Activated naive CD4-positive, alpha-beta T cell treated with Interleukin-2 at 50 U/mL for 16 hours (primary cell): ENCODE measurements around the gene CWC15.
"Not testable (repeated sequence)": the region's sequence is repeated elsewhere in the genome, so short reads cannot be mapped to it uniquely, and the experiment has no call there.

ENCODE experiments used
- DNase-seq: peaks from one replicate; pipeline ENCODE4 v3.0.0-alpha.2; 2020

Gene CWC15

GRCh38 chr11:94948070-94948617 lies 25.2 kb downstream of the CWC15 start:
- DNase-seq: no peak

- DNase-seq: no peak
Observed at GRCh38 chr11:94946812-94947211, 26.5 kb downstream of the CWC15 start.

DNA sequence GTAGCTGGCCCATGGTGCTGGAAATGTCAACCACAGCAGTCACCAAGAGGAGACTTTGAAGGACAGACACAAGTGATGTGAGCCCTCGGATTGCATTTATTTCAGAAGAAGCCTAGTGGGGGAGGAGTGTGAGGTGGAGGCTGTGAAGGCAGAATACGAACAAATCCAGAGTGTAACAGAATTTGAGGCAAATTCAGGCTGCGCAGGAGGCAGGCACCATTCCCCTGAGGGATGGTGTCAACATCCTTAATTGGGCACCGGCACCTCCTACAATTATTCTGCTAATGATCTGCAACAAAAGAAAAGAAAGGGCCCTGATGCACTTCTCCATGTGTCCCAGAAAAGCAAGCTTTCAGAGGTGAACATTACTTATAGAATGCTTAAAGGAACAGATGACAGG lies 32.2 kb downstream of the CWC15 start:
- DNase-seq: no peak

GRCh38 chr11:94939346-94939745 lies 34.0 kb downstream of the CWC15 start:
- DNase-seq: no peak

GRCh38 chr11:94938095-94939055 lies 35.0 kb downstream of the CWC15 start:
- DNase-seq: no peak

DNA sequence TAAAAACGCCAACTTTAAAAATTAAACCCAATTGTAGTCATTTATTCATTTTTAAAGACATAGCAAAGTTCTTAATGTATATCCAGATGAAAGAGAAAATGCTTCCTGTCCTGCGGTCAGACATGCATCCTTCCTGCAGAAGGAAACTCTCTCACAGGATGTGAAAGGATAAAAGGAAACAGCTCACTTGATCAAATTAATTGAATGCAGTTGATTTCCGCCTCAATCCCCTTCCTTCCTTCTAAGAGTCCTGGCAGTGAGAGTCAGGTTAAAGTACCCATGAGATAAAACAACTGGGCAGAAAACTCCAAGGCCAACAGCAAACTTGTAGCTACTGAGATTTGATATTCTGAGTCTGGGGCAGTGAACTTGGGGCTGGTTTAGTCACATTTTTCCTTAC lies 38.5 kb downstream of the CWC15 start:
- DNase-seq: no peak

GRCh38 chr11:94934362-94934761 lies 39.0 kb downstream of the CWC15 start:
- no peak for DNase-seq

DNA sequence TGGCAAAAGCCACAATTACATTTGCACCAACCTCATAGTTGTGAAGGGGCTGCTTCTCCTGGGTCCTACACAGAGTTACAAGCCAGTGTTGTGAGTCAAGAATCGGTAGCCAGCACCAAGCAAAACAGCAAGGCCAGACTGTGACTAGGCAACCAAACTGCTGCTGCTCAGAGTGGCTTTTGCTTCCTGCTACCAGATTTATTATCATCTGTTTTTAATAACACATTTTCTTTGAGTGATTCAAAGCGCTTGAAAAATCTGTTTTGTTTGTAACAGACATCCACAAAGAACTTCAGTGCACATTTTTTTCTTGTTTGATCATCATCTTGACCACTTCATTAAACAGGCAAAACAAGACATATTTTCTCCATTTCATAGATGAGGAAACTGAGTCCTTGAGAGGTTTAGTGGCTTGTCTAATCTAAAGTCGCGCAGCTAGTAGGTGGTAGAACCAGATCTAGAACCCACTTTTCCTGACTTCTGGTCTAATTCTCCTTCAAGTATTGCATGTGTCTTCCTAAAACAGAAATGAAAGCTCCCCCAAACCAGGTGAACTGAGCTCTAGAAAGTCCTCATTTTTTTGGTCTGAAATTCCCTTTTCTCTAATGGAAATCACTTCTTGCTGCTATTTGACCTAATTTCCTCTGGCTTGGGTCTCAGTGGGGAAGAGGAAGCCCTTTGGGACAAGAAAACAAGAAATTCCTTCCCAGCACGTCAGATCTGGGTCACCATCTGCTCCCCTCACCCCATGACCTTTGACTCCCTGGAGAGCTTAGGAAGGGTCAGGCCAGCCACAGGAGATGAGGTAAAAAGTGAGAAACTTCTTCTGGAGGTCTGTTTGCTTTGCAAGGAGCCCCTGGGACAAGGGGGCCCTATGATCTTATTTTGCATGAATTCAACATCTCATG lies 39.9 kb downstream of the CWC15 start:
- DNase-seq: no peak

DNA sequence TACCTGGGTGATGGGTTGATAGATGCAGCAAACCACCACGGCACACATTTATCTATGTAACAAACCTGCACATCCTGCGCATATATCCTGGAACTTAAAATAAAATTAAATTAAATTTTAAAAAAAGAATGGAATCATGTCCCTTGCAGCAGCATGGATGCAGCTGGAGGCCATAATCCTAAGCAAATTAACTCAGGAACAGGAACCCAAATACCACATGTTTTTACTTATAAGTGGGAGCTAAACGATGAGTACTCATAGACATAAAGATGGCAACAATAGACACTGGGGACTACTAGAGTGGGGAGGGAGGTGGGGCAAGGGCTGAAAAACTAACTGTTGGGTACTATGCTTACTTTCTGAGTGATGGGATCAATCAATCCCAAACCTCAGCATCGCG lies 40.9 kb downstream of the CWC15 start:
- no peak for DNase-seq

GRCh38 chr11:94932072-94932471 lies 41.3 kb downstream of the CWC15 start:
- DNase-seq: not testable (repeated sequence)

DNA sequence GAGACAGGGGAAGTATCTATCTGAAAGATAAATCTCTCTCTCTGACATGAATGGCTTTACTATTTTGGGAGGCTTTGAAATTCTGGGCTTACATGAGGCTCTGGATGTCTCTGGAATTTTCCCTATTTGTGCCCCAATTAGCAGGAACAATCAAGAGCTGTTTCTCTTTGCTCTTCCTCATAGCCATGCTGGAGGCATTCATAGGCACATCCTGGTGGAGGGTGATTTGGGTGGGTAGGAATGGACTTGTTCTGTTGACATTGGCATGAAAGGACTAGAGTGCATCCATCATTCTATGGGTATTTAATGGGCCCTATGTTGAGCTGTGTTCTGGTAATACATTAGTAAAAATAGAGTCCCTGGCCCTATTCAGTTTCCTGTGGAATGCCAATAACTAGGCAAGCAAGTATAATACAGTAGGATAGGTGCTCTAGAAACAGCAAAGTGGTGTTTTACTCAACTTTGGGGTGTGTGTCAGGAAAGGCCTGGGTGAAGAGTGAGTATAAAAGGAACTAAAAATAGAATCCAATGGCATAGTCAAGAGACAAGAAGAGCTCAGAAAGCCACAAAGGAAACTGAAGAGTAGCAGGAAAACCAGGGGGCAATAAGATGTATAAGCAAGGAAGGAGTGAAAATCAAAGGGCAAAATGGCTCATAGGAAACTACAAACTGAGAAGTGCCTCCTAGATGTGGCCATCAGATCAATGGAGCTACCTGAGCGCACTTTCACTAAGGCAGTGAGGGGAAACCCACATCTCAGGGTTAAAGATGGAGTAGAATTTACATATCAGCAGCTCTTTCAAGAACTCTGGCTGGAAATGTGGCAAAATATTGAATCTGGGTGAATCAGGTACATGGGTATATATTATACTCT lies 45.0 kb downstream of the CWC15 start:
- no peak for DNase-seq

DNA sequence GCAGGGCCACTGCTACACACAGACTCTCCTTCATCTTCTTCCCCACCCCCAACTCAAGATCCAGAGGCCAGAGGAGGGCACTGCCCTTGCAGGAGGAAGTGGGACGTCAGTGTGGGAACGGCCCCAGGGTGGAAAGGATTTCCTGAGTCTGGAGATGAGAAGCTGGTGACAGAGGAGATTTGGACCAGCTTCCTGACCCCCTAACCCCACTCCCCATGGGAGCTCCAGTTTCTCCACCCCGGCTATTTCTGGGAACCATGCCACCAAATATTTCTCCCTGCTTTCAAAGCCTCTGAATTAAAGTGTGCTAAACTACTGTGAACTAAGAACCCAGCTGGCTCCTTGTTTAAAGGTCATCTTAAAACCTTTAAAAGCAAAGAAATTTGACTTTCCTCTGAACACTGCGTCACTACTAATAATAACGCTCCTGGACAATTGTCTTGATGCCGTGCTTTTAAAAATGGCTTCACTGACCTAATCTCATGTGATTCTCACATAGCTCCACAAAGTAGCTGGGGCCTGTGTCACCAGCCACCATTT lies 46.6 kb downstream of the CWC15 start:
- no peak for DNase-seq

DNA sequence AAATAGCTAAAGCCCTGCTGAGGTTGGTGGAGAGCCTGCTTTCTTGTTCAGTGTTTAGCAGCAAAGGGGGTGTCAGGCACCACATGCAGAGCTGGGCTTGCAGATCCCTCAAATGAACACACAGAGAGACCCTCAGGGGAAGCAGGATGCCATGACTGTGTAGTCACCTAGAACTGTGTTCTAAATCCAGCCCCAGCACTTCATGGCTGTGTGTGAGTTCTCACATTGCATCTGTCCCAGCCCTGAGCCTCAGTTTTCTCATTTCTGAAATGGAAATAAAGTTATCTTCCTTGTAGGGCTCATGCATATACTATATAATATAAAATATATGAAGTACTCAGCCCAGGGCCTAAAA lies 47.1 kb downstream of the CWC15 start:
- DNase-seq: no peak

GRCh38 chr11:94925422-94926270 lies 47.7 kb downstream of the CWC15 start:
- DNase-seq: no peak

DNA sequence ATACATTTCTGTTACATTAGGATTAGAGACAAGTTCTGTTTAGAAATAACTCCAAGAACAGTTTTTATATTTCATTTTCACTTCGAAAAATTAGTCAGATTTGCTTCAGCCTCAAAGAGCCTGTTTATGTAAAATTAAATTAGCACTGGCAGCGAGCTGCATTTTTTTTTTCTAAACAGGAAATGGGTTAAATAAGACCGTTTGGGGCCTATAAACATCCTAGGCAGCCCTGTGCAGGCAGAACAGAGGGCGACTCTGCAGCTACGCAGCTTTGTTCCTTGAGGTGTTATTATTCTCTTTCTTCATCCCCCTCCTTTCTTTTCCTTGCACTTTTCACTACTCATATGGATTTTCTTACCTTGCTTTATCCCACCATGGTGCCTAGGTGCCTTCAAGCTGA lies 48.7 kb downstream of the CWC15 start:
- DNase-seq: no peak

GRCh38 chr11:94924171-94924572 lies 49.2 kb downstream of the CWC15 start:
- DNase-seq: no peak

DNA sequence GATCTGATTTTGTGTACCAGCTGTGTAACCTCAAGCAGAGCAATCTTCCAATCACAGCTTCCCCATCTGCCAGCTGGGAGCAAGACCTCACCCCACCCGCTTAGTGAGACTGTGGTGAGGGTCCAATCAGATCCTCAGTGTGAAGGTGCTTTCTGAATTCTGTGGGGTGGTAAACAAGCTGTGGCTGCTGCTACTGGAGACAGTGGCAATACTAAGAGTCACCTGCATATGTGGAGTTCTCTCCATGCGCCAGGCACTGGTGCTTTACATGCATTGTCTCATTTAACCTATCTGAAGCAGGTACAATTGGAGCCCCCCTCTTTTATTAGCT lies 50.4 kb downstream of the CWC15 start:
- DNase-seq: no peak

GRCh38 chr11:94922321-94923003 lies 50.9 kb downstream of the CWC15 start:
- DNase-seq: no peak

GRCh38 chr11:94920311-94920710 lies 53.0 kb downstream of the CWC15 start:
- DNase-seq: no peak

- DNase-seq: not testable (repeated sequence)
Observed at GRCh38 chr11:94913718-94914394, 59.5 kb downstream of the CWC15 start.
